ENCODE measurements around the gene EXTL2. TPM values are rescaled to one million over a fixed set of nuclear protein-coding genes. Genes with fewer than 3 reads are reported as not detected.

The EXTL2 gene
- polyA plus RNA-seq, 3 donors = 4.3 to 10.0 (median 6.4) TPM

Other genes starting within 250 kb of the EXTL2 start
- gene VCAM1, start 175.1 kb downstream of the EXTL2 start, polyA plus RNA-seq = 10 to 100 TPM in 2 of 3 donors, 1 to 10 TPM in 1; 4.2 to 44.4 (median 26.7) TPM
- gene SLC30A7, start 1.2 kb upstream of the EXTL2 start, polyA plus RNA-seq = 1 to 10 TPM; 1.8 to 5.3 (median 2.8) TPM
- gene DPH5, start 130.9 kb upstream of the EXTL2 start, polyA plus RNA-seq = 10 to 100 TPM; 20.6 to 33.4 (median 28.4) TPM